ENCODE results near the gene TMEM250. TPM values are rescaled to one million over a fixed set of nuclear protein-coding genes. Genes with fewer than 3 reads are reported as not detected.

TMEM250 gene
- total RNA-seq, 1 donor from 2014 or later, result 25.0 TPM

DNA sequence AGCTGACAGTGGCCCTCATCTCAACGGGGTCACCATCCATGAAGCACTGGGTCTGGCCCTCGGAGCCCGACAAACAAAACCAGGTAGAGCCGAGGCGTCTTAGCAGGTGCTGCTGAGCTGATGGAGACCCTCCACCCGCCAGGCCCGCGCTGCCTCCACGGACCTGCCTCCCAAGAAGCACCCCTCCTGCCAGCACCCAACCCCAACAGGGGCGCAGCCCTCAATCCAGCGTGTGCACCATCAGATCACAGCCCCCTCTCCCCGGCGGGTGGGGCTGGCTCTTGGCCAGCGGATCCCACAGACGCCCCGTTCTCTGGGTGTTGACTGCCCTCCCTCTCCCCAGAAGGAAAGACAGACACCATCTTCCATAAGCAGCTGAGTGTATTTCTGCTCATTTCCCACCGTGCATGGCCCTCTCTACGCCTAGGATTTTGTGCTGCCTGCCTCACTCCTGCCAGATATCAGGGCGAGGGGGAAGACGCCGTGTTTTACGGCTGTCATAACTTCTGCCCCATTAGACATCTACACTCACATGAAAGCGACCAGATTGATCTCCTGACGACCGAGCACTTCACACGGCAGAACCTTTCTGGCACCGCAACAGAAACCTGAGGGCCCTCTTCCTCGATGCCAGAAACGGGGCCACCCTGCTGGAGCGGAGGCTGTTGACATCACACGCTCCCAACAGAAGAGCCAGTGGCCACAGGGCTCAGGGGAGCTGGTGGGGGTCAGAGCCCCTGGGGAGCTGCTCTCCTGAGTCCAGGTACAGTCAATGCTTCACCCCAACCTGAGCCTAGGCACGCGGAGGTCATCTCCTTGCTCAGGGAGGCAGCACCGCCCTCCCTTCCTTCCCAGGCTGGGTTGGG is 35.9 kb downstream of the TMEM250 start:
- intact Hi-C loops (cut with DNase I), result no loop called here
- TF ChIP-seq POLR2A (IDR thresholded peaks at IDR 0.05) (no peak), POLR2AphosphoS5 (IDR thresholded peaks at IDR 0.05; ENCODE audit: insufficient read depth in 1 of 2, low read depth in 1 of 2) (no peak)
- TF ChIP-seq, protein P1, sequence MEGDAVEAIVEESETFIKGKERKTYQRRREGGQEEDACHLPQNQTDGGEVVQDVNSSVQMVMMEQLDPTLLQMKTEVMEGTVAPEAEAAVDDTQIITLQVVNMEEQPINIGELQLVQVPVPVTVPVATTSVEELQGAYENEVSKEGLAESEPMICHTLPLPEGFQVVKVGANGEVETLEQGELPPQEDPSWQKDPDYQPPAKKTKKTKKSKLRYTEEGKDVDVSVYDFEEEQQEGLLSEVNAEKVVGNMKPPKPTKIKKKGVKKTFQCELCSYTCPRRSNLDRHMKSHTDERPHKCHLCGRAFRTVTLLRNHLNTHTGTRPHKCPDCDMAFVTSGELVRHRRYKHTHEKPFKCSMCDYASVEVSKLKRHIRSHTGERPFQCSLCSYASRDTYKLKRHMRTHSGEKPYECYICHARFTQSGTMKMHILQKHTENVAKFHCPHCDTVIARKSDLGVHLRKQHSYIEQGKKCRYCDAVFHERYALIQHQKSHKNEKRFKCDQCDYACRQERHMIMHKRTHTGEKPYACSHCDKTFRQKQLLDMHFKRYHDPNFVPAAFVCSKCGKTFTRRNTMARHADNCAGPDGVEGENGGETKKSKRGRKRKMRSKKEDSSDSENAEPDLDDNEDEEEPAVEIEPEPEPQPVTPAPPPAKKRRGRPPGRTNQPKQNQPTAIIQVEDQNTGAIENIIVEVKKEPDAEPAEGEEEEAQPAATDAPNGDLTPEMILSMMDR (IDR thresholded peaks at IDR 0.05), result no peak
- Histone ChIP-seq H3K9me3 (no peaks in the 10 kb centered on the region), H3K27ac (no peak overlapping the region), H3K27me3 (no peaks in the 10 kb centered on the region), H3K4me1 (peaks cover 71% of the 10 kb centered on the region), H3K36me3 (no peaks in the 10 kb centered on the region), H3K4me3 (no peak overlapping the region)
- no peak for DNase-seq (ENCODE audit: extremely low spot score in 2 of 2)

DNA sequence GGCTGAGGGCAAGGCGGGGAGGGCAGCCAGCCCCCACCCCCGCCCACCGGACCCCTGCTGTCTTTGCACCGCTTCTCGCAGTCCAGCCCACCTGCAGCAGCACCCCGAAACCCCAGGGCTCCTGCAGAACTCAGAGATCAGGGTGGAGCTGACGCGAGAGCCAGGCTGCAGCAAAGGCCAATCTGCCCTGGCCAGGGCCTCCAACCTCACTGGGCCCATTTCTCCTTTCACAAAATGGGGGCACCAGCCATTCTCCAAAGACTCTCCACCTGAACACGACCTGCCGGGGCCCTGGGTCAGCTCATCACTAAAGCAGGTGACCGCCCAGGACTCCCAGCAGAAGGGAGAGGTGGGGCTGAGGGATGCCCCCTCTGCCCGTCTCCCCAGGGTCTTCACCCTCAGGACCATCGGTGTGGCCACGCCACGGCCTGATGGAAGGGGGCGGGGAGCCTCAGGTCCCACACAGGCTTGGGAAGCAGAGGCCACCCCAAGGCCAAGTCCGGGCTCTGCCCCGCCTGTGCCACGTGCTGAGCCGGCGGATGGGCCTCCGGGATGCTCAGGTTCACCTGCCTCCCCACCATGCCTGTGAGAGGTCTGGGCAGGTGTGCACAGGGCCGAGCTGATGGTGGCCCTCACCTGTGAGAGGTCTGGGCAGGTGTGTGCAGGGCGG is 36.7 kb downstream of the TMEM250 start:
- no peak for DNase-seq (ENCODE audit: extremely low spot score in 2 of 2)
- intact Hi-C loops (cut with DNase I), result no loop called here
- H3K4me1 ChIP-seq, result peaks cover 63% of the 10 kb centered on the region
- no peaks in the 10 kb centered on the region for H3K9me3 ChIP-seq
- no peaks in the 10 kb centered on the region for H3K36me3 ChIP-seq
- H3K4me3 ChIP-seq, result no peak overlapping the region
- no peak overlapping the region for H3K27ac ChIP-seq
- TF ChIP-seq, protein P1 (IDR thresholded peaks at IDR 0.05), result no peak
- TF ChIP-seq POLR2AphosphoS5 (IDR thresholded peaks at IDR 0.05; ENCODE audit: insufficient read depth in 1 of 2, low read depth in 1 of 2), result no peak
- TF ChIP-seq POLR2A (IDR thresholded peaks at IDR 0.05), result no peak
- no peaks in the 10 kb centered on the region for H3K27me3 ChIP-seq

DNA sequence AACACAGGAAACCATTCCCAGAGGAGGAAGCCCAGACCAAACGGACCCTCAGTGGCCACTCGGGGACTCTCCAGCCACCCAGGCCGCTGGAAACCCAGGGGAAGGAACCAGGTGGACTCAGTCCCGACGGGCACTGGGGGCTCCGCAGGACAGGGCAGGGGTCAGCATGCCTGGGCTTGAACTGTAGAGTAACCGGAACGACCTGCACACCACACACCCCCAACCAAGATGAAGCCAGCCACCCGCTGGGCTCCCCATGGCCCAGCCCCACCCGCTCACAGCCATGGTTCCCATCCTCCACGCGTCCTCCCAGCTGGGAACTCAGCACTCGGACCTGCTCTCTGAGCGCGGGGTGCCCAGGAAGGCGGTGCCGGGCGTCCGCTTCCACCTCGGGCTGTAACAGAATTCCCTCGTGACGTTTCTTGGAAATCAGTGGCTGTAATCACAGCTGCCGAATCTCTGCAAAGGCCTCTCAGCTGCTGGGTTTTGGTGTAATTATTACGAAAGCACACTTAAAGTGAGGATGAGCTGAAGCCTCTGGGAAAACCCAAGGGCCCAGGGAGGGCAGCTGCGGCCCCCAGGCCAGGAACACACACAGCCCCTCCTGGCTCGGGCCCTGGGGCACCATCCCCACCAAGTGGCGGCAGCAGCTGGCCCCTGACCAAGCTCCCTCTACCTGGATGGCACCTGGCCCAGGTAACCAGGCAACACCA is 37.4 kb downstream of the TMEM250 start:
- peaks cover 60% of the 10 kb centered on the region for H3K4me1 ChIP-seq
- no peak for DNase-seq (ENCODE audit: extremely low spot score in 2 of 2)
- H3K27ac ChIP-seq, result no peak overlapping the region
- intact Hi-C loops (cut with DNase I), result no loop called here
- no peak overlapping the region for H3K4me3 ChIP-seq
- H3K9me3 ChIP-seq, result no peaks in the 10 kb centered on the region
- H3K36me3 ChIP-seq, result no peaks in the 10 kb centered on the region
- TF ChIP-seq POLR2AphosphoS5 (IDR thresholded peaks at IDR 0.05; ENCODE audit: insufficient read depth in 1 of 2, low read depth in 1 of 2), result no peak
- no peak for TF ChIP-seq POLR2A (IDR thresholded peaks at IDR 0.05)
- TF ChIP-seq, protein P1 (IDR thresholded peaks at IDR 0.05), result no peak
- no peaks in the 10 kb centered on the region for H3K27me3 ChIP-seq

DNA sequence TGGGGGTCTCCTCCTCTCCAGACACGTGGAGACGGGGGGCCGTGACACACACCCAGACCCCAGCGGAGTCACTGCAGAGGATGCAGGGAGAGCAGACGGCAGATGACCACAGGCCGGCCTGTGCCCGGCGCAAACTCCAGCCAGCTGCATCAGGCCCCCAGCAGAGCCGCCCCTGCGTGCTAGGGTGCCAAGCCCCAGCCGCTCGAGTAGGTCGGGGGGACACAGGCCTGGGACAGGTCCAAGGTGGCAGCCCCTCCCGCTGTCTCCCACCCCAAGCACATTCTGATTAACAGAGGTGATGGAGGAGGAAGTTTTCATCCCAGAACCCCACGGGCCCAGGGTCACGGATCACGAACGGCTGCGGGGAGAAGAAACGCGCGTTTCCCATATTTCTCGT is 38.0 kb downstream of the TMEM250 start:
- TF ChIP-seq, protein P1 (IDR thresholded peaks at IDR 0.05), result no peak
- no peak for TF ChIP-seq POLR2AphosphoS5 (IDR thresholded peaks at IDR 0.05; ENCODE audit: insufficient read depth in 1 of 2, low read depth in 1 of 2)
- no peak for TF ChIP-seq POLR2A (IDR thresholded peaks at IDR 0.05)
- no peak for DNase-seq (ENCODE audit: extremely low spot score in 2 of 2)
- intact Hi-C loops (cut with DNase I), result no loop called here
- H3K27ac ChIP-seq, result no peak overlapping the region
- H3K36me3 ChIP-seq, result no peaks in the 10 kb centered on the region
- no peak overlapping the region for H3K4me3 ChIP-seq
- peaks cover 54% of the 10 kb centered on the region for H3K4me1 ChIP-seq
- H3K27me3 ChIP-seq, result no peaks in the 10 kb centered on the region
- H3K9me3 ChIP-seq, result no peaks in the 10 kb centered on the region
